ENCODE results near the gene RBKS. TPM values are rescaled to one million over a fixed set of nuclear protein-coding genes. Genes with fewer than 3 reads are reported as not detected.
A peak's percentile ranks its signal among the peaks of the same experiment; 100 is the strongest.

RBKS gene
- total and polyA plus RNA-seq, 2 of the 13 experiments (the other 11 are each of a cell fraction or from before 2014, with no cell fraction given) = 7.7 to 8.3 TPM

DNA sequence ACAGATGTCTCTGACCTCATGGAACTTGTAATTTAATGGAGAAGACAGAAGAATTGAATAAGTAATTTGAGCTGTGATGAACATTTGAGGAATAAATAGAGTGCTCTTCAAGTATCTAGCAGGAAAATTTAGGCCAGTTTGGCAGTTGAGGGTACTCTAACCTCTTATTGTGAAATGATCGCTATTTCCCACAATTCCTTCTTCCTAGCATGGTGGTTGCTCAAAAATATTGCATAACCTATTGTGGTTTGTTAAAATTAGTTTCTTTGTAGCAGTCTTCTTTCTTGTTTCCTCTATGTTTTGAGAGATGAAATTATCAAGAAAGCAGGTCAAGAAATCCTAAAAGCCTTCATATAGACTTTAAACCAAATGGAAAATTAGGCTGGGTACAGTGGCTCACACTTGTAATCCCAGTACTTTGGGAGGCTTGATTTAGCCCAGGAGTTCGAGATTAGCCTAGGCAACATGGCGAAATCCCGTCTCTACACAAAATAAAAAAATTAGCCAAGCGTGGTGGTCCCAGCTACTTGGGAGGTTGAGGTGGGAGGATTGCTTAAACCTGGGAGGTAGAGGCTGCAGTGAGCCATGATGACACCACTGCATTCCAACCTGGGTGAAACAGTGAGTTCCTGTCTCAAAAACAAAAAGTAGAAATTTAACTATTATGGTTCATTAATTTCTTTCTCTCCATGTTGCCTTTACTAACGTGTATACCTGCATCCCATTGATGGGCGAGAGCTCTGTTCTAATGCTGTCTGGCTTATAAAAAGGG is 58.7 kb downstream of the RBKS start:
- no peak for ATAC-seq
- H3K9ac ChIP-seq (ENCODE audit: insufficient read depth, low read depth, low read length) = no peak overlapping the region
- TF ChIP-seq, protein P1, sequence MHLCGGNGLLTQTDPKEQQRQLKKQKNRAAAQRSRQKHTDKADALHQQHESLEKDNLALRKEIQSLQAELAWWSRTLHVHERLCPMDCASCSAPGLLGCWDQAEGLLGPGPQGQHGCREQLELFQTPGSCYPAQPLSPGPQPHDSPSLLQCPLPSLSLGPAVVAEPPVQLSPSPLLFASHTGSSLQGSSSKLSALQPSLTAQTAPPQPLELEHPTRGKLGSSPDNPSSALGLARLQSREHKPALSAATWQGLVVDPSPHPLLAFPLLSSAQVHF (CRISPR knock-in tag; IDR thresholded peaks at IDR 0.05) = no peak
- peak; percentile 70 for TF ChIP-seq CEBPB (IDR thresholded peaks at IDR 0.05; ENCODE audit: borderline replicate concordance, low read depth, low read length)
- in situ Hi-C loops (cut with HindIII; ENCODE audit: extremely low pct_ligation_motif_present, low pct_unique_long_range_greater_than_20kb) = no loop called here
- no TSS peak for BruUV-seq (replicated peaks)
- no peak for FAIRE-seq
- H3K4me2 ChIP-seq (ENCODE audit: low read depth, low read length) = no peak overlapping the region
- H3K79me2 ChIP-seq (ENCODE audit: insufficient read depth, low read length) = no peaks in the 10 kb centered on the region
- H3K4me3 ChIP-seq (replicated peaks in 1 of 3; ENCODE audit: insufficient read depth in 1 of 3, low read depth in 2 of 3, low read length in 3 of 3) = no peak overlapping the region
- H3K27me3 ChIP-seq (ENCODE audit: control insufficient read depth in 1 of 2, insufficient read depth in 2 of 2, low read length in 2 of 2) = no peaks in the 10 kb centered on the region
- H4K20me1 ChIP-seq (ENCODE audit: insufficient read depth, low read length) = no peaks in the 10 kb centered on the region
- no peak overlapping the region for H3K27ac ChIP-seq (ENCODE audit: extremely low read length, insufficient read depth, low read length)
- H3K4me1 ChIP-seq (ENCODE audit: insufficient read depth, low read length) = no peaks in the 10 kb centered on the region
- DNase-seq (ENCODE audit: low spot score) = no peak
- no peaks in the 10 kb centered on the region for H3K9me3 ChIP-seq (ENCODE audit: low read length)
- H3K36me3 ChIP-seq (replicated peaks in 1 of 2; ENCODE audit: control insufficient read depth in 1 of 2, insufficient read depth in 2 of 2, low read length in 2 of 2) = no peaks in the 10 kb centered on the region
- ChIA-PET CTCF (ENCODE audit: low intra/inter-chr PET ratio, low total read pairs) (no interaction called here), POLR2A (no interaction called here)
- H2AFZ ChIP-seq (ENCODE audit: low read length) = no peak overlapping the region
- WGBS (ENCODE audit: low lambda C conversion rate) = 93% methylated on average over 7 of the region's 7 CpGs
- intact Hi-C loops (cut with micrococcal nuclease; ENCODE audit: unreplicated experiment) = no loop called here

- H4K20me1 ChIP-seq (ENCODE audit: insufficient read depth, low read length) = no peaks in the 10 kb centered on the region
- no peak overlapping the region for H2AFZ ChIP-seq (ENCODE audit: low read length)
- no peak for DNase-seq (ENCODE audit: low spot score)
- no peak for FAIRE-seq
- CTCF ChIA-PET (ENCODE audit: low intra/inter-chr PET ratio, low total read pairs) = no interaction called here
- no peak for ATAC-seq
- no peak overlapping the region for H3K9ac ChIP-seq (ENCODE audit: insufficient read depth, low read depth, low read length)
- no peaks in the 10 kb centered on the region for H3K36me3 ChIP-seq (replicated peaks in 1 of 2; ENCODE audit: control insufficient read depth in 1 of 2, insufficient read depth in 2 of 2, low read length in 2 of 2)
- H3K4me1 ChIP-seq (ENCODE audit: insufficient read depth, low read length) = no peaks in the 10 kb centered on the region
- H3K27me3 ChIP-seq (ENCODE audit: control insufficient read depth in 1 of 2, insufficient read depth in 2 of 2, low read length in 2 of 2) = no peaks in the 10 kb centered on the region
- H3K79me2 ChIP-seq (ENCODE audit: insufficient read depth, low read length) = no peaks in the 10 kb centered on the region
- 97% methylated on average over 4 of the region's 4 CpGs for WGBS (ENCODE audit: low lambda C conversion rate)
- intact Hi-C loops (cut with micrococcal nuclease; ENCODE audit: unreplicated experiment) = no loop called here
- POLR2A ChIA-PET = no interaction called here
- TF ChIP-seq ELF4 (CRISPR knock-in tag; IDR thresholded peaks at IDR 0.05; ENCODE audit: borderline replicate concordance) = no peak
- TF ChIP-seq ZNF616 (CRISPR knock-in tag; IDR thresholded peaks at IDR 0.05; ENCODE audit: low read depth) = no peak
- TF ChIP-seq ZNF337 (CRISPR knock-in tag; IDR thresholded peaks at IDR 0.05; ENCODE audit: borderline replicate concordance, low read depth) = no peak
- TF ChIP-seq NR1H2 (CRISPR knock-in tag; IDR thresholded peaks at IDR 0.05; ENCODE audit: borderline replicate concordance, low read depth) = no peak
- TF ChIP-seq REPIN1 (CRISPR knock-in tag; IDR thresholded peaks at IDR 0.05; ENCODE audit: borderline replicate concordance, low read depth) = no peak
- TF ChIP-seq ZNF639 (CRISPR knock-in tag; conservative IDR thresholded peaks at IDR 0.05) = no peak
- TF ChIP-seq PHF21A (CRISPR knock-in tag; IDR thresholded peaks at IDR 0.05) = no peak
- no peak for TF ChIP-seq ZNF512 (CRISPR knock-in tag; IDR thresholded peaks at IDR 0.05)
- no peak for TF ChIP-seq ISX (CRISPR knock-in tag; conservative IDR thresholded peaks at IDR 0.05)
- TF ChIP-seq MAFK (conservative IDR thresholded peaks at IDR 0.05 in 1 of 2, IDR thresholded peaks at IDR 0.05 in 1 of 2; ENCODE audit: low read length in 2 of 2) = no peak
- TF ChIP-seq ELF1 (CRISPR knock-in tag; IDR thresholded peaks at IDR 0.05) = no peak
- H3K4me3 ChIP-seq (replicated peaks in 1 of 3; ENCODE audit: insufficient read depth in 1 of 3, low read depth in 2 of 3, low read length in 3 of 3) = no peak overlapping the region
- in situ Hi-C loops (cut with HindIII; ENCODE audit: extremely low pct_ligation_motif_present, low pct_unique_long_range_greater_than_20kb) = no loop called here
- no peaks in the 10 kb centered on the region for H3K9me3 ChIP-seq (ENCODE audit: low read length)
- BruUV-seq (replicated peaks) = no TSS peak
- no peak overlapping the region for H3K27ac ChIP-seq (ENCODE audit: extremely low read length, insufficient read depth, low read length)
- H3K4me2 ChIP-seq (ENCODE audit: low read depth, low read length) = no peak overlapping the region
Measured at GRCh38 chr2:27830656-27831055, 59.5 kb downstream of the RBKS start.

Measured in HepG2 (cell line).